ENCODE data around the gene DUSP22.

The DUSP22 gene

GRCh38 chr6:334536-335510 lies 42.5 kb downstream of the DUSP22 start:
- Histone ChIP-seq H3K36me3 (ENCODE audit: control insufficient read depth, insufficient read depth, low read length) (no peaks in the 10 kb centered on the region), H3K27me3 (ENCODE audit: control insufficient read depth, insufficient read depth, low read length) (no peaks in the 10 kb centered on the region), H3K27ac (ENCODE audit: low read depth, low read length) (no peak overlapping the region), H3K4me1 (ENCODE audit: control insufficient read depth, insufficient read depth, low read length) (no peaks in the 10 kb centered on the region; the same call in 1 of the 2 replicates), H3K4me3 (ENCODE audit: low read depth, low read length) (no peak overlapping the region), H3K9ac (ENCODE audit: low read length) (no peak overlapping the region), H3K9me3 (ENCODE audit: control insufficient read depth, insufficient read depth, low read depth, low read length) (peaks cover 30% of the 10 kb centered on the region; the same call in 1 of the 2 replicates)

GRCh38 chr6:335572-335971 lies 43.3 kb downstream of the DUSP22 start:
- Histone ChIP-seq H3K4me3 (ENCODE audit: low read depth, low read length) (no peak overlapping the region), H3K36me3 (ENCODE audit: control insufficient read depth, insufficient read depth, low read length) (no peaks in the 10 kb centered on the region), H3K9ac (ENCODE audit: low read length) (no peak overlapping the region), H3K9me3 (ENCODE audit: control insufficient read depth, insufficient read depth, low read depth, low read length) (peaks cover 31% of the 10 kb centered on the region; the same call in 1 of the 2 replicates), H3K4me1 (ENCODE audit: control insufficient read depth, insufficient read depth, low read length) (no peaks in the 10 kb centered on the region; the same call in 1 of the 2 replicates), H3K27me3 (ENCODE audit: control insufficient read depth, insufficient read depth, low read length) (no peaks in the 10 kb centered on the region), H3K27ac (ENCODE audit: low read depth, low read length) (no peak overlapping the region)

GRCh38 chr6:336159-337114 lies 44.1 kb downstream of the DUSP22 start:
- Histone ChIP-seq H3K27me3 (ENCODE audit: control insufficient read depth, insufficient read depth, low read length) (no peaks in the 10 kb centered on the region), H3K9me3 (ENCODE audit: control insufficient read depth, insufficient read depth, low read depth, low read length) (peaks cover 35% of the 10 kb centered on the region; the same call in 1 of the 2 replicates), H3K36me3 (ENCODE audit: control insufficient read depth, insufficient read depth, low read length) (no peaks in the 10 kb centered on the region), H3K4me3 (ENCODE audit: low read depth, low read length) (no peak overlapping the region), H3K27ac (ENCODE audit: low read depth, low read length) (no peak overlapping the region), H3K4me1 (ENCODE audit: control insufficient read depth, insufficient read depth, low read length) (no peaks in the 10 kb centered on the region; the same call in 1 of the 2 replicates), H3K9ac (ENCODE audit: low read length) (no peak overlapping the region)

GRCh38 chr6:337805-338368 lies 45.6 kb downstream of the DUSP22 start:
- Histone ChIP-seq H3K9me3 (ENCODE audit: control insufficient read depth, insufficient read depth, low read depth, low read length) (peaks cover 36% of the 10 kb centered on the region; the same call in 1 of the 2 replicates), H3K9ac (ENCODE audit: low read length) (no peak overlapping the region), H3K4me3 (ENCODE audit: low read depth, low read length) (no peak overlapping the region), H3K27me3 (ENCODE audit: control insufficient read depth, insufficient read depth, low read length) (no peaks in the 10 kb centered on the region), H3K27ac (ENCODE audit: low read depth, low read length) (no peak overlapping the region), H3K4me1 (ENCODE audit: control insufficient read depth, insufficient read depth, low read length) (no peaks in the 10 kb centered on the region; the same call in 1 of the 2 replicates), H3K36me3 (ENCODE audit: control insufficient read depth, insufficient read depth, low read length) (no peaks in the 10 kb centered on the region)

GRCh38 chr6:338815-339262 lies 46.6 kb downstream of the DUSP22 start:
- H3K36me3 ChIP-seq (ENCODE audit: control insufficient read depth, insufficient read depth, low read length), result no peaks in the 10 kb centered on the region
- no peak overlapping the region for H3K4me3 ChIP-seq (ENCODE audit: low read depth, low read length)
- H3K4me1 ChIP-seq (ENCODE audit: control insufficient read depth, insufficient read depth, low read length), result no peaks in the 10 kb centered on the region
- H3K27me3 ChIP-seq (ENCODE audit: control insufficient read depth, insufficient read depth, low read length), result no peaks in the 10 kb centered on the region
- H3K9me3 ChIP-seq (ENCODE audit: control insufficient read depth, insufficient read depth, low read depth, low read length), result peaks cover 38% of the 10 kb centered on the region; the same call in 1 of the 2 replicates
- no peak overlapping the region for H3K9ac ChIP-seq (ENCODE audit: low read length)
- no peak overlapping the region for H3K27ac ChIP-seq (ENCODE audit: low read depth, low read length)

- H3K4me3 ChIP-seq (ENCODE audit: low read depth, low read length), result no peak overlapping the region
- H3K4me1 ChIP-seq (ENCODE audit: control insufficient read depth, insufficient read depth, low read length), result no peaks in the 10 kb centered on the region
- peaks cover 36% of the 10 kb centered on the region; the same call in 1 of the 2 replicates for H3K9me3 ChIP-seq (ENCODE audit: control insufficient read depth, insufficient read depth, low read depth, low read length)
- H3K27ac ChIP-seq (ENCODE audit: low read depth, low read length), result no peak overlapping the region
- no peak overlapping the region for H3K9ac ChIP-seq (ENCODE audit: low read length)
- no peaks in the 10 kb centered on the region for H3K36me3 ChIP-seq (ENCODE audit: control insufficient read depth, insufficient read depth, low read length)
- no peaks in the 10 kb centered on the region for H3K27me3 ChIP-seq (ENCODE audit: control insufficient read depth, insufficient read depth, low read length)
These were observed 47.2 kb downstream of the DUSP22 start for GRCh38 chr6:339480-339879.

- no peaks in the 10 kb centered on the region for H3K27me3 ChIP-seq (ENCODE audit: control insufficient read depth, insufficient read depth, low read length)
- H3K9me3 ChIP-seq (ENCODE audit: control insufficient read depth, insufficient read depth, low read depth, low read length), result peaks cover 36% of the 10 kb centered on the region; the same call in 1 of the 2 replicates
- no peak overlapping the region for H3K4me3 ChIP-seq (ENCODE audit: low read depth, low read length)
- H3K27ac ChIP-seq (ENCODE audit: low read depth, low read length), result no peak overlapping the region
- H3K9ac ChIP-seq (ENCODE audit: low read length), result no peak overlapping the region
- no peaks in the 10 kb centered on the region for H3K36me3 ChIP-seq (ENCODE audit: control insufficient read depth, insufficient read depth, low read length)
- H3K4me1 ChIP-seq (ENCODE audit: control insufficient read depth, insufficient read depth, low read length), result no peaks in the 10 kb centered on the region
These were observed 48.1 kb downstream of the DUSP22 start for GRCh38 chr6:340186-340955.

GRCh38 chr6:340991-341827 lies 48.9 kb downstream of the DUSP22 start:
- Histone ChIP-seq H3K4me3 (ENCODE audit: low read depth, low read length) (no peak overlapping the region), H3K9me3 (ENCODE audit: control insufficient read depth, insufficient read depth, low read depth, low read length) (peaks cover 32% of the 10 kb centered on the region; the same call in 1 of the 2 replicates), H3K9ac (ENCODE audit: low read length) (no peak overlapping the region), H3K27ac (ENCODE audit: low read depth, low read length) (no peak overlapping the region), H3K36me3 (ENCODE audit: control insufficient read depth, insufficient read depth, low read length) (no peaks in the 10 kb centered on the region), H3K27me3 (ENCODE audit: control insufficient read depth, insufficient read depth, low read length) (no peaks in the 10 kb centered on the region), H3K4me1 (ENCODE audit: control insufficient read depth, insufficient read depth, low read length) (no peaks in the 10 kb centered on the region)

GRCh38 chr6:341914-342831 lies 49.9 kb downstream of the DUSP22 start:
- Histone ChIP-seq H3K4me3 (ENCODE audit: low read depth, low read length) (no peak overlapping the region), H3K9me3 (ENCODE audit: control insufficient read depth, insufficient read depth, low read depth, low read length) (peaks cover 36% of the 10 kb centered on the region; the same call in 1 of the 2 replicates), H3K27me3 (ENCODE audit: control insufficient read depth, insufficient read depth, low read length) (no peaks in the 10 kb centered on the region), H3K4me1 (ENCODE audit: control insufficient read depth, insufficient read depth, low read length) (no peaks in the 10 kb centered on the region), H3K9ac (ENCODE audit: low read length) (no peak overlapping the region), H3K27ac (ENCODE audit: low read depth, low read length) (no peak overlapping the region), H3K36me3 (ENCODE audit: control insufficient read depth, insufficient read depth, low read length) (no peaks in the 10 kb centered on the region)
